Esophagus squamous epithelium (tissue), 4 donors: ENCODE results near the gene PLCB3.

Source experiments
- CTCF ChIP-seq, 6 experiments: fragments of 450-650 bp in 4 of 6; fragments of 200-600 bp in 2 of 6; sonication (generic) in 2 of 6; IDR thresholded peaks; one replicate each; pipeline ENCODE4 v1.5.1; 2016 to 2019; ENCODE audit warnings: antibody characterized with exemption in 6 of 6, mild to moderate bottlenecking in 4 of 6, moderate library complexity in 4 of 6
- POLR2A ChIP-seq, 4 donors: fragments of 450-650 bp; IDR thresholded peaks; one replicate each; pipeline ENCODE4 v1.6.1; 2017; ENCODE audit warnings: antibody characterized with exemption in 4 of 4, mild to moderate bottlenecking in 4 of 4, moderate library complexity in 3 of 4

DNA sequence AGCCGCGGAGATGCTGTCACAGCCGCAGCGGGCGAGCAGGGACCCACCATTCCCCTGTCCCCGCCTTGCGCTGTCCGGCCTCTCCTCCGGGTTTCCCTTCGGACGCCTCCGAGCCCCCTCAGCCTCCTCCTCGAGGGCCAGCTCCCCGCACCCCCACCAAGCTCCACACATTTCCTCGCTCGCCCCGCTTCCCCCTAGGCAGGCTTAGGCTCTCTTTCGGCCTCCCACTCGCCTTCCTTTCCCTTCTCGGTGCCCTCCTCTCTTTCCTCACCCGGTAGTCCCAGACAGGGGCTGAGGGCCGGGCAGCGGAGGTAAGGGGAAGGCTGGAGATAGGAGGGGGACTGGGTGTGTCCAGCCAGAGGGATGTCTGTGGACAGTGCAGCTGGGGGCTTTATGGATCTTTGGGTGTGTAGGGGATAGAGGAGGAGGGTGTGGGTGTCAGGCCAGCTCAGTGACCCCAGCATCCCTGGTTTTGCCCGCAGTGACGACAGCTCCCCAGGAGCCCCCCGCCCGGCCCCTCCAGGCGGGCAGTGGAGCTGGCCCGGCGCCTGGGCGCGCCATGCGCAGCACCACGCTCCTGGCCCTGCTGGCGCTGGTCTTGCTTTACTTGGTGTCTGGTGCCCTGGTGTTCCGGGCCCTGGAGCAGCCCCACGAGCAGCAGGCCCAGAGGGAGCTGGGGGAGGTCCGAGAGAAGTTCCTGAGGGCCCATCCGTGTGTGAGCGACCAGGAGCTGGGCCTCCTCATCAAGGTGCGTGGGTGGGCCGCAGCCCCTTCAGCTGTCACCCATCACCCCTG lies 41.3 kb downstream of the PLCB3 start:
- TF ChIP-seq CTCF (IDR thresholded peaks at IDR 0.05) (no peak), POLR2A (IDR thresholded peaks at IDR 0.05) (no peak)
